Activated CD4-positive, alpha-beta T cell treated with anti-CD3 and anti-CD28 coated beads, Interleukin-2, amount 10 ng/mL, durations not matched to agents 7 days and 5 days (primary cell): ENCODE measurements around the gene ATP5PD. TPM values are rescaled to one million over a fixed set of nuclear protein-coding genes. Genes with fewer than 3 reads are reported as not detected.

Experiments used
- CTCF ChIA-PET: fragments of 350-600 bp; sonication (Branson Sonifier 250); formaldehyde crosslinking; loops from one replicate; lab custom pipeline; 2021; ENCODE audit warnings: antibody characterized with exemption; lab: Charles Lee
- POLR2A ChIA-PET: fragments of 350-600 bp; sonication (Branson Sonifier 250); formaldehyde crosslinking; loops from one replicate; lab custom pipeline; 2021; ENCODE audit warnings: antibody characterized with exemption; lab: Charles Lee
- DNase-seq: peaks from one replicate; pipeline ENCODE4 v3.0.0-alpha.2; 2020
- H3K27ac Mint-ChIP-seq: one replicate; pipeline ENCODE4 v1.8.0; 2021; ENCODE audit warnings: mild to moderate bottlenecking, moderate library complexity, mixed read lengths
- H3K27me3 Mint-ChIP-seq: one replicate; pipeline ENCODE4 v1.8.0; 2021; ENCODE audit warnings: mixed read lengths
- H3K36me3 Mint-ChIP-seq: one replicate; pipeline ENCODE4 v1.8.0; 2021; ENCODE audit warnings: low read depth, mixed read lengths
- H3K4me1 Mint-ChIP-seq: one replicate; pipeline ENCODE4 v1.8.0; 2021; ENCODE audit warnings: mixed read lengths
- H3K4me3 Mint-ChIP-seq: one replicate; pipeline ENCODE4 v1.8.0; 2021; ENCODE audit warnings: mild to moderate bottlenecking, moderate library complexity, mixed read lengths
- H3K9me3 Mint-ChIP-seq: one replicate; pipeline ENCODE4 v1.8.0; 2021; ENCODE audit warnings: mixed read lengths
- total RNA-seq, 2 experiments: library from RNA; stranded (reverse); gene quantifications; one replicate each; pipeline ENCODE4 v1.2.3, GENCODE V29; 2021

The ATP5PD gene
- total RNA-seq, 2 experiments from 2014 or later = 252 to 259 TPM

DNA sequence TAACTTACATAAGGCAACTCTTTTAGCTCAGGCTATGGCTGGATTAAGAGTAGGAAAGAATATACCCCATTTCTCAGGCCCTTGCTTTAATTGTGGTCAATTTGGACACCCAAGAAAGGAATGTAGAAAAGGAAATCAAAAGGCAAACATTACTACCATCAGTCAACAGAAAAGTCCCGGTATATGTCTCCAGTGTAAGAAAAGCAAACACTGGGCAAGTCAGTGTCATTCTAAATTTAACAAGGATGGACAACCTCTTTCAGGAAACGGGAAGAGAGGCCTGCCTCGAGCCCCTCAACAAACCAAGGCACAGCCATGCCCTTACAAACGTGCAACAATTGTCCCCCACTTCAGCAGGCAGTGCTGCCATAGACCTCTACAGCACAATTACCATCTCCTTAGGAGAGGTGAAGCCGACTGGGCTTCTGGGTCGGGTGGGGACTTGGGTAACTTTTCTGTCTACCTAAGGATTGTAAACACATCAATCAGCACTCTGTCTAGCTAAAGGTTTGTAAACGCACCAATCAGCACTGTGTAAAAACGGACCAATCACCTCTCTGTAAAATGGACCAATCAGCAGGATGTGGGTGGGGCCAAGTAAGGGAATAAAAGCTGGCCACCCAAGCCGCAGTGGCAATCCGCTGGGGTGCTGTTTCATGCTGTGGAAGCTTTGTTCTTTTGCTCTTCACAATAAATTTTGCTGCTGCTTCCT lies 21.9 kb downstream of the ATP5PD start:
- peaks cover 50% of the 10 kb centered on the region for H3K36me3 Mint-ChIP-seq
- peaks cover 24% of the 10 kb centered on the region for H3K9me3 Mint-ChIP-seq
- POLR2A ChIA-PET = no interaction called here
- peaks cover 30% of the 10 kb centered on the region for H3K4me1 Mint-ChIP-seq
- CTCF ChIA-PET = interaction anchor here (0.9 to 2.7 kb wide), 4 partner anchors 12 to 246 kb away, joined by 3 to 17 read pairs (median 4); partner anchors contain the start of genes MIF4GD and MRPL58
- H3K27me3 Mint-ChIP-seq = peaks cover 9% of the 10 kb centered on the region
- H3K4me3 Mint-ChIP-seq = peak overlapping the region; percentile 33
- peak overlapping the region; percentile 31 for H3K27ac Mint-ChIP-seq
- DNase-seq = peak; percentile 53

DNA sequence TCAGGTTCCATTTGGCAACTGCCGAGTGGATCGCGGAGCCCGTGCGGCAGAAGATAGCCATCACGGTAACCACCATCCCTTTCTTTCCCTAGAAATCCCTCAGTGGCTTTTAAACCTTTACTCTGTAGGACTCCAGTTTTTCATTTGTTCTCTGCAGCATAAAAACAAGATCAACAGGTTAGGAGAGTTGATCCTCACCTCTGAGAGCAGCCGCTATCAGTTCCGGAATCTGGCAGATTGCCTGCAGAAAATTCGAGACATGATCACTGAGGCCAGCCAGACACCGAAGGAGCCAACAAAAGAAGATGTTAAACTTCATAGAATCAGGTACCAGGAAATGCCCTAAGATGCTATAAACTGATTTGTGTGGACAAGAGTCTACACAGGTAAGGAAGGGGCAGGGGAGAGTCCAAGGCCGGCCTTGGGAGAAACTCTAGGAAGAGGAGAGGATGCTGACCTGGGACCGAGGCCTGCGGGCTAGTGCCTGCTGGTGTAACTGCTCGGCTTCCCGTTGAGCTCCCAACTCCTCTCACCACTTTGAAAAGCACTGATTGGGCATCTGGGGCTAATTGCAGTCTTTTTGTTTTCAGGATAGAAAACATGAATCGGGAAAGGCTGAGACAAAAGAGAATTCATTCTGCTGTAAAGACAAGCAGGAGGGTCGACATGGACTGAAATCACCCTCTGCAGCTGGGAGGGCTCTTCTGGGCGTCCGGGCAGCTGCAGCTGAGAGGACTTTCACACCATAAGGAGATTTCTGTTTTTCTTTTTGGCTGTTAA lies 26.2 kb downstream of the ATP5PD start:
- Mint-ChIP-seq H3K27ac (no peak overlapping the region), H3K4me3 (no peak overlapping the region), H3K27me3 (no peaks in the 10 kb centered on the region), H3K9me3 (peaks cover 13% of the 10 kb centered on the region), H3K4me1 (peaks cover 29% of the 10 kb centered on the region), H3K36me3 (peaks cover 55% of the 10 kb centered on the region)
- CTCF ChIA-PET = no interaction called here
- no peak for DNase-seq
- POLR2A ChIA-PET = no interaction called here

DNA sequence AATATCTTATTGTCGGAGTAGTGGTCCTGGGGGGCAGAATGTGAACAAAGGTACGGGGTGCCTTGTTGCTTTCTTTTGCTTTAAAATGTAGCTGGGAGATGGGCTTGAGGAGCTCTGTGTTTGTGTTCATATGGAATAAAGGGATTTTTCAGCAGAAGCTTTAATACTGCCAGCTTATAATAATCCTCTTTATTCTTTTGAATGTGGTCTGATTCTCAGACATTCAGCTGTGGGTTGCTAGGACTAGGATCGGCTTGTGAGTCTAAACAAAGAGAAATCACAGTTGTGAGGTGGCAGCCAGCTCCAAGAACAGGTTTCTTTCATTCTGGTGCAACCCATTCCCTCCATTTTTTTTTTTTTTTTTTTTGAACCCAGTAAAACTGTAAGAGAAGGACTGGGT lies 27.1 kb downstream of the ATP5PD start:
- Mint-ChIP-seq H3K27me3 (no peaks in the 10 kb centered on the region), H3K36me3 (peaks cover 53% of the 10 kb centered on the region), H3K4me1 (peaks cover 27% of the 10 kb centered on the region), H3K4me3 (no peak overlapping the region), H3K27ac (no peak overlapping the region), H3K9me3 (peaks cover 6% of the 10 kb centered on the region)
- ChIA-PET CTCF (interaction anchor here (0.6 to 1.1 kb wide), 2 partner anchors 8 to 229 kb away, joined by 3 read pairs; no protein-coding TSS in a partner anchor), POLR2A (no interaction called here)
- no peak for DNase-seq

DNA sequence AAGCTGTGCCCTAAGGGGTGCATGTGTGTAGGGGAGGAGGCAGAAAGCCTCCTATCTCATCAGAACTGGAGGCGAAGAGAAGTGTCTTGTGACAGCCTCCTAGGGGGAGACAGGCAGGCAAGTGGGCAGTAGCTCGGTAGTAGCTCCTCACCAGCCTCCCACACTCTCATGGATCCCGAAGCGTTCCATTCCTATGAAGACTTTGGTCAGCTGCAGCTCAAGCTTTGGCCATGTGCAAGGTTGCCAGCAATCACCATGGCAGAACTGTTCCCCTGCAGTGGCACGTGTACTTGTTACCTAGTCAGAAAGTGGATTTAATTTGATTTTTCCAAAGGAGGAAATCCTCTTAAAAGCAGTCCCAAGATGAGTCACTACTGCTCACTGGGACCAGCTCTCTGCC lies 27.6 kb downstream of the ATP5PD start:
- DNase-seq = no peak
- POLR2A ChIA-PET = no interaction called here
- Mint-ChIP-seq H3K36me3 (peaks cover 49% of the 10 kb centered on the region), H3K27ac (no peak overlapping the region), H3K27me3 (no peaks in the 10 kb centered on the region), H3K4me3 (no peak overlapping the region), H3K4me1 (peaks cover 24% of the 10 kb centered on the region), H3K9me3 (peaks cover 4% of the 10 kb centered on the region)
- CTCF ChIA-PET = interaction anchor here (0.6 to 1.9 kb wide), 6 partner anchors 7 to 230 kb away, joined by 3 to 5 read pairs (median 3); no protein-coding TSS in a partner anchor

DNA sequence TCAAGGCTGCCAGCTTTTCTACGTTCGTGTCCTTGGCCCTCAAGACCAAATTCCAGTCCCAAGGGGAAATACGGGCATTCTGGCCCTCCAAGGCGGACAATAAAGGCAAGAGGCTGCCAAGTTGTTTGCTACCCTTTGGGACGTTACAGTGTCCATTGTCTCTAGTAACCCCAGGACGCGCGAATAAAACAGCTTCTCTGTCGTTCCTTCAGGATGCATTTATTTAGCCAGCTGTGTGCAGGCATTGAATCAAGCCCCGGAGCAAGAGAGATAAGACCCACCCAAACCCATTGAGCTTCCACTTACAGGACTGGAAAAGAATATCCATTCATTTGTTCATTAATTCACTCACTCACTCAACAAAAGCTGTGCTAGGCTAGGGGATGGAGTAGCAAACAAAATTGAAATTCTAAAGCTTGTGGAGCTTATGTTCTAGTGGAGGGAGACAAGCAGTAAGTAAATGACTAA lies 33.6 kb downstream of the ATP5PD start:
- H3K4me3 Mint-ChIP-seq = peak overlapping the region; percentile 97
- peaks cover 15% of the 10 kb centered on the region for H3K36me3 Mint-ChIP-seq
- no peaks in the 10 kb centered on the region for H3K27me3 Mint-ChIP-seq
- peaks cover 32% of the 10 kb centered on the region for H3K4me1 Mint-ChIP-seq
- no peak for DNase-seq
- H3K27ac Mint-ChIP-seq = peak overlapping the region; percentile 95
- H3K9me3 Mint-ChIP-seq = no peaks in the 10 kb centered on the region
- ChIA-PET POLR2A (interaction anchor here (0.6 to 1.2 kb wide), 4 partner anchors 25 to 140 kb away, joined by 3 to 8 read pairs (median 5); partner anchors contain the start of genes CDR2L and FDXR), CTCF (interaction anchor here (0.6 to 3.5 kb wide), 23 partner anchors 12 to 285 kb away, joined by 3 to 27 read pairs (median 4); partner anchors contain the start of genes CDR2L, OTOP2 and USH1G)

DNA sequence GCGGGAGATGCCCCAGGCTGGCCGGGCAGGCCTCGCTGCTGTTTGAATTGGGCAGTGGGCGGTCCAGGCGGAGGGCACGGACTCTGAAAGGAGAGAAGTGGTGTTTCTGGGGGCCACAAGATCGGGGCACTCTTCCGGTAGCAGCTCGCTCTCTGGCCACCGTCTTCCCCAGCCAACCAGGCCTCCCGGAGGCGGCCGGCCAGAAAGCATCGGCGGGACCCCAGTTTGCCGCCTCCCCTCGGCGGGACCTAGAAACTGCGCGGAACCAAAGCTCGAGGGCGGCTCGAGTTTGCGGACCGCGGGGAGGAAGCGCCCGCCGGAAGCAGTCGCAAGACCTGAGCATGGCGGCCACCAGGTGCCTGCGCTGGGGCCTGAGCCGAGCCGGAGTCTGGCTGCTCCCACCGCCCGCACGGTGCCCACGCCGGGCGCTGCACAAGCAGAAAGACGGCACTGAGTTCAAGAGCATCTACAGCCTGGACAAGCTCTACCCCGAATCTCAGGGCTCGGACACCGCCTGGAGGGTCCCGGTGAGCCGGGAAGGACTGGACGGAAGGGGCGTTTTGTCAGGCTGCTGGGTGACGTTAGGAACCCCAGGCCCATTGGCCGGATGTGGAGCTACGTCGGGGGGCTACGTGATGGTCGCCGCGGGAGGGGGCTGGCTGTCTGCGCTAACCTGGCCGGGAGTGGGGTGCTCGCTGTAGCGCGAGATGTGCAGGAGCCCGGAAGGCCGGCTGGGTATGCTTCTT lies 34.2 kb downstream of the ATP5PD start, which contains the start of gene MRPL58:
TSS of gene MRPL58 (plus strand) at position 325 of the 746 bp plus-strand sequence. CDS start at position 342, 17 bp downstream.
- no peaks in the 10 kb centered on the region for H3K27me3 Mint-ChIP-seq
- H3K36me3 Mint-ChIP-seq = peaks cover 15% of the 10 kb centered on the region
- ChIA-PET POLR2A (interaction anchor here (0.6 to 1.2 kb wide), 4 partner anchors 25 to 139 kb away, joined by 3 to 8 read pairs (median 5); partner anchors contain the start of genes CDR2L and FDXR), CTCF (interaction anchor here (0.5 to 3.5 kb wide), 30 partner anchors 7 to 285 kb away, joined by 3 to 27 read pairs (median 4); partner anchors contain the start of genes CDR2L, MIF4GD, OTOP2 and USH1G)
- H3K9me3 Mint-ChIP-seq = no peaks in the 10 kb centered on the region
- H3K27ac Mint-ChIP-seq = peak within 1 kb of the TSS; percentile 95
- DNase-seq = peak; percentile 83
- peak within 1 kb of the TSS; percentile 97 for H3K4me3 Mint-ChIP-seq
- H3K4me1 Mint-ChIP-seq = peaks cover 32% of the 10 kb centered on the region

DNA sequence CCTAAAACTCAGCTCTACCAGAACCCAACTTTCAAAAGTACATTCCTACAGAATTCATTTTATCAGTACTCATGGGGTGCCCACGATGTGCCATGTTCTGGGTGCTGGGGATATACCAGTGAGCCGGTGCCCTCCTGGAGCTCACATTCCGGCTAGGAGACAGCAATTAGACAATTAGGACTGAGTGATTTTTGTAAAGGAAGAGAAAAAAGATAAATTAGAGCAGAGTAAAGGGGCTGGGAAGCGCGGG lies 34.7 kb downstream of the ATP5PD start:
- DNase-seq = no peak
- ChIA-PET POLR2A (interaction anchor here (1.1 kb wide), 1 partner anchor 189 kb away, joined by 7 read pairs; no protein-coding TSS in a partner anchor), CTCF (interaction anchor here (0.5 to 3.5 kb wide), 21 partner anchors 8 to 259 kb away, joined by 3 to 27 read pairs (median 5); partner anchors contain the start of genes CDR2L, MIF4GD, OTOP2 and USH1G)
- peaks cover 32% of the 10 kb centered on the region for H3K4me1 Mint-ChIP-seq
- H3K4me3 Mint-ChIP-seq = peak overlapping the region; percentile 97
- peaks cover 15% of the 10 kb centered on the region for H3K36me3 Mint-ChIP-seq
- peak overlapping the region; percentile 95 for H3K27ac Mint-ChIP-seq
- H3K9me3 Mint-ChIP-seq = no peaks in the 10 kb centered on the region
- H3K27me3 Mint-ChIP-seq = no peaks in the 10 kb centered on the region

DNA sequence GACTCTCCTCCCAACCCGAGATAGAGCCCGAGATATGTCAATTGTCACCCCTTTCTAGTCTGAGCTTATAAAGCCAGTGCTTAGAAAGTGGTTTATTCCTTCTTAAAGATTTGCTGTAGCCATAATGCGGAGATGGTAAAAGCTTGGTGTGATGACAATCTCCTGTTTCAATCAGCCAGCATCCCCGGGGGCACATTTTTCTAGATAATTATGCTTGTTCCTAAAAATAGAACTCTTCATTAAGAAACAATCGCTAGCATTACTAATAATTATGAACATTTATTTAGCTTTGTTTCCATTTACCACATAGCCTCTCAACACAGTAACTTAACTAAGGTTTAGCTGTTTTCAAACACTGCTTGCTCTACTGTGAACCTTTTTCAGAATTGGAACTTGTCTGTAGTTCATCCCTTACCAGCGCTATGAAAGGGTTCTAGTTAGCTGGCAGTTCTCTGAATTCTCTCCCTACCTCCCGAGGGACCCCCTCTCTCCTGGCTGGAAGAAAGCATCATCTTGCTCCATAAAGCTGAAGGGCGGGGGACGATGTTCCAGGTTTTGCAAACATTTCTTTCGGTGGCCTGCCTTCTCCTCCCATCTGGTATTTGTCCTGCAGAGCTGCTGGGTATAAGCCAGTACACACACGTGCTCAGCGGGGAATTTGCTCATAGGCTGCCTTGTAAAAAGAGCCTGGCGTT lies 35.2 kb downstream of the ATP5PD start:
- Mint-ChIP-seq H3K27me3 (no peaks in the 10 kb centered on the region), H3K27ac (peak overlapping the region; percentile 95), H3K36me3 (peaks cover 10% of the 10 kb centered on the region), H3K4me3 (peak overlapping the region; percentile 97), H3K9me3 (no peaks in the 10 kb centered on the region), H3K4me1 (peaks cover 30% of the 10 kb centered on the region)
- DNase-seq = no peak
- ChIA-PET POLR2A (interaction anchor here (0.7 to 1.1 kb wide), 2 partner anchors 120 to 190 kb away, joined by 5 to 7 read pairs; partner anchors contain the start of gene NT5C), CTCF (interaction anchor here (0.5 to 3.5 kb wide), 15 partner anchors 8 to 259 kb away, joined by 3 to 27 read pairs (median 5); partner anchors contain the start of genes CDR2L and MIF4GD)

DNA sequence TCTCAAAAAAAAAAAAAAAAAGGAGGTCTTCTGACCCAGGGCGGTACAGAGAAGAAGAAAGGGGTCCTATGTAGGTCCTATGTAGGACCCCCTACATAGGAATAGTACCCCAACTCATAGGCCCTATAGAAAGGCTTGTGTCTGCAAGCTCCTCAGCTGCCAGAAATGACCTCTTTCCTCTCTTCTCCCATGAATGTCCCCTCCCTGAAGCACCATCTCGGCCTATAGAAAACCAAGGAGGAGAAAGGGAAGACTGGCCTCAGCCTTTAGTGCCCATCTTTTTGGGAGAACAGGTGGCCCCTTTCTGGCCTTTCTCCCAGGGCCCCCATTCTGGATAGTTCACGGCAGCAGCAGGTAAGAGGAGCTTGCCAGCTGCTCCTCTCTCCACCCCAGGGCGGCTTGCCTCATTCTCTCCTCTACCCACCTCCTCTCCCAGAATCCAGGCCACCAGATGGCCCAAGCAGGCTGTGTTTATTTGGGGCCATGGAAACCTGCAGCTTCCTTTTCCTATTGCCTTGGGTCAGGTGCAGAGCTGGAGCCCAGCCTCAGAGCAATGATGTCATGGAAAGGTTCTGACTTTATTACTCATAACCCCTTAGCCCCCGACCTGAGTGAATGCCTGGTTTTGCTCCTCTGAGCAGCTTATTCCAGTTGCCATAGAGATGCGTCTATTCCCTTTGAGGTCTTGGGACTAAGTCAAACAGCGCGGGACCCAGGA lies 35.9 kb downstream of the ATP5PD start:
- Mint-ChIP-seq H3K9me3 (no peaks in the 10 kb centered on the region), H3K36me3 (peaks cover 7% of the 10 kb centered on the region), H3K4me3 (peak overlapping the region; percentile 36), H3K27me3 (peaks cover 2% of the 10 kb centered on the region), H3K4me1 (peaks cover 30% of the 10 kb centered on the region), H3K27ac (peak overlapping the region; percentile 46)
- POLR2A ChIA-PET = interaction anchor here (0.7 to 1.1 kb wide), 2 partner anchors 120 to 191 kb away, joined by 5 to 7 read pairs; partner anchors contain the start of gene NT5C
- CTCF ChIA-PET = interaction anchor here (0.6 to 3.5 kb wide), 8 partner anchors 7 to 1257 kb away, joined by 3 to 27 read pairs (median 4); partner anchors contain the start of genes CDR2L and MIF4GD
- no peak for DNase-seq

DNA sequence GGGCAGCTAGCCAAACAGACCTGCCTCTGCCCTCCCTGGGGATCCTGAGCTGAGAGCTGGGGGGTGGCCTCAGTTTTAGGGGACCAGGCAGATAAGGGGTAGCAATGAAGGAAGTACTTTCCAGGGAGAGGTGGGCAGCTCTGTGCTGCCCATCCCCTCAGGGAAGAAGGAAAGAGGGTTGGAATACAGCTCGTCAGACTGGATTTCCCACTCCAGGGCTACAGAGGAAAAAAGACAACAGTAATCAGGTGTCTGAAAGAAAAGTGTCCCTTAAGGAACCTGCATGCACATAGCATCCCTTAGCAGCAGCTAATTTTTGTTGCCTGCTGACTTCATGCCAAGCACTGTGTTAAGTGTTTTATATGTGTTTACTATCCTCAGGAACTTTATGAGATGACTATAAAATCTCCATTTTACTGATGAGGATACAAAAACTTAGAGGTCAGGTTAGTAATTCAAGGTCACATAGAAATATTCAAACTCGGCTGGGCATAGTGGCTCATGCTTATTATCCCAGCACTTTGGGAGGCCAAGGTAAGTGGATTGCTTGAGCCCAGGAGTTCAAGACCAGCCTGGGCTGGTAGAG lies 37.5 kb downstream of the ATP5PD start:
- ChIA-PET CTCF (interaction anchor here (1.1 to 1.7 kb wide), 4 partner anchors 9 to 20 kb away, joined by 3 to 5 read pairs (median 4); no protein-coding TSS in a partner anchor), POLR2A (no interaction called here)
- Mint-ChIP-seq H3K27me3 (peaks cover 2% of the 10 kb centered on the region), H3K4me1 (peaks cover 21% of the 10 kb centered on the region), H3K9me3 (no peaks in the 10 kb centered on the region), H3K36me3 (peaks cover 3% of the 10 kb centered on the region), H3K4me3 (no peak overlapping the region), H3K27ac (no peak overlapping the region)
- no peak for DNase-seq
